HL-60 (cell line): ENCODE results near the gene RPS6KC1.

ENCODE experiments used
- CTCF ChIP-seq: IDR thresholded peaks from one replicate; pipeline ENCODE4 v1.5.1; 2011; ENCODE audit warnings: low read length, control low read depth, inconsistent platforms; ENCODE audit not compliant: insufficient read depth
- POLR2AphosphoS5 ChIP-seq: IDR thresholded peaks from 2 replicates; pipeline ENCODE4 v1.6.1; 2012; ENCODE audit warnings: low read depth

- TF ChIP-seq POLR2AphosphoS5 = no peak
- no peak for TF ChIP-seq CTCF
Measured at GRCh38 chr1:213266983-213267772, 216.1 kb downstream of the RPS6KC1 start.
